ENCODE data around the gene TDRD3. TPM values are rescaled to one million over a fixed set of nuclear protein-coding genes. Genes with fewer than 3 reads are reported as not detected.

Gene TDRD3
- polyA plus RNA-seq, 1 experiment = 3.9 TPM

GRCh38 chr13:60494296-60494695 lies 97.3 kb downstream of the TDRD3 start:
- H3K4me3 ChIP-seq (ENCODE audit: low read depth, low read length) = no peak overlapping the region
- CTCF ChIA-PET = no interaction called here
- H3K27me3 ChIP-seq (ENCODE audit: control insufficient read depth, insufficient read depth, low read length) = no peaks in the 10 kb centered on the region
- POLR2A ChIA-PET = no interaction called here
- no peaks in the 10 kb centered on the region; the same call in 1 of the 2 replicates for H3K36me3 ChIP-seq (ENCODE audit: control insufficient read depth, insufficient read depth, low read length)
- DNase-seq (ENCODE audit: low read depth) = no peak
- TF ChIP-seq CTCF (IDR thresholded peaks at IDR 0.05; ENCODE audit: insufficient read depth, low read depth, low read length) = no peak

GRCh38 chr13:60501236-60501635 lies 104.2 kb downstream of the TDRD3 start:
- Histone ChIP-seq H3K27me3 (ENCODE audit: control insufficient read depth, insufficient read depth, low read length) (no peaks in the 10 kb centered on the region), H3K36me3 (ENCODE audit: control insufficient read depth, insufficient read depth, low read length) (no peaks in the 10 kb centered on the region), H3K4me3 (ENCODE audit: low read depth, low read length) (no peak overlapping the region)
- DNase-seq (ENCODE audit: low read depth) = no peak
- no peak for TF ChIP-seq CTCF (IDR thresholded peaks at IDR 0.05; ENCODE audit: insufficient read depth, low read depth, low read length)
- ChIA-PET CTCF (no interaction called here), POLR2A (no interaction called here)

- no peak for TF ChIP-seq CTCF (IDR thresholded peaks at IDR 0.05; ENCODE audit: insufficient read depth, low read depth, low read length)
- no peak for DNase-seq (ENCODE audit: low read depth)
- no peak overlapping the region for H3K4me3 ChIP-seq (ENCODE audit: low read depth, low read length)
- ChIA-PET POLR2A (no interaction called here), CTCF (interaction anchor here (1.2 kb wide), 1 partner anchor 36 kb away, joined by 3 read pairs; no protein-coding TSS in a partner anchor)
- no peaks in the 10 kb centered on the region for H3K36me3 ChIP-seq (ENCODE audit: control insufficient read depth, insufficient read depth, low read length)
- H3K27me3 ChIP-seq (ENCODE audit: control insufficient read depth, insufficient read depth, low read length) = no peaks in the 10 kb centered on the region
These were observed 112.8 kb downstream of the TDRD3 start for GRCh38 chr13:60509601-60510386.

GRCh38 chr13:60511637-60512036 lies 114.6 kb downstream of the TDRD3 start:
- no peaks in the 10 kb centered on the region for H3K27me3 ChIP-seq (ENCODE audit: control insufficient read depth, insufficient read depth, low read length)
- CTCF ChIA-PET = interaction anchor here (0.6 kb wide), 1 partner anchor 154 kb away, joined by 3 read pairs; no protein-coding TSS in a partner anchor
- H3K36me3 ChIP-seq (ENCODE audit: control insufficient read depth, insufficient read depth, low read length) = no peaks in the 10 kb centered on the region
- DNase-seq (ENCODE audit: low read depth) = no peak
- POLR2A ChIA-PET = no interaction called here
- H3K4me3 ChIP-seq (ENCODE audit: low read depth, low read length) = no peak overlapping the region
- no peak for TF ChIP-seq CTCF (IDR thresholded peaks at IDR 0.05; ENCODE audit: insufficient read depth, low read depth, low read length)

GRCh38 chr13:60514891-60515290 lies 117.9 kb downstream of the TDRD3 start:
- no peak for DNase-seq (ENCODE audit: low read depth)
- no peak for TF ChIP-seq CTCF (IDR thresholded peaks at IDR 0.05; ENCODE audit: insufficient read depth, low read depth, low read length)
- Histone ChIP-seq H3K4me3 (ENCODE audit: low read depth, low read length) (no peak overlapping the region), H3K27me3 (ENCODE audit: control insufficient read depth, insufficient read depth, low read length) (no peaks in the 10 kb centered on the region), H3K36me3 (ENCODE audit: control insufficient read depth, insufficient read depth, low read length) (no peaks in the 10 kb centered on the region)
- ChIA-PET POLR2A (no interaction called here), CTCF (no interaction called here)

Data from BJ (cell line).